Measurements from ENCODE around the gene VPS13D. TPM values are rescaled to one million over a fixed set of nuclear protein-coding genes. Genes with fewer than 3 reads are reported as not detected.
A peak's percentile ranks its signal among the peaks of the same experiment; 100 is the strongest.

Gene VPS13D
- total and polyA plus RNA-seq, 10 of the 15 experiments (the other 5 are each of a cell fraction or from before 2014, with no cell fraction given), result 1.4 to 16.9 (median 8.5) TPM

- TF ChIP-seq ZNF207 (IDR thresholded peaks at IDR 0.05; ENCODE audit: borderline replicate concordance) (no peak), KLF5 (IDR thresholded peaks at IDR 0.05; ENCODE audit: partially characterized antibody) (peak; percentile 16), TAF1 (IDR thresholded peaks at IDR 0.05; ENCODE audit: borderline replicate concordance, low read depth, low read length) (no peak), CHD4 (IDR thresholded peaks at IDR 0.05) (no peak), FOXK2 (IDR thresholded peaks at IDR 0.05) (no peak), RUNX3 (IDR thresholded peaks at IDR 0.05; ENCODE audit: low read length) (peak; percentile 93), EZH2 (IDR thresholded peaks at IDR 0.05; ENCODE audit: borderline replicate concordance, control insufficient read depth, low read depth, low read length) (no peak), ZBTB40 (IDR thresholded peaks at IDR 0.05; ENCODE audit: borderline replicate concordance) (no peak), RB1 (IDR thresholded peaks at IDR 0.05; ENCODE audit: borderline replicate concordance) (no peak), YBX1 (IDR thresholded peaks at IDR 0.05) (no peak), BCL11A (IDR thresholded peaks at IDR 0.05; ENCODE audit: low read depth, low read length) (peak; percentile 95), WRNIP1 (IDR thresholded peaks at IDR 0.05; ENCODE audit: borderline replicate concordance, low read depth, low read length) (no peak), MEF2A (IDR thresholded peaks at IDR 0.05; ENCODE audit: insufficient read depth, low read depth, low read length) (0 out of 2 replicates have a peak, but pooled peaks have one; percentile 33), IKZF2 (IDR thresholded peaks at IDR 0.05) (peak; percentile 81 to 86), POLR2AphosphoS5 (IDR thresholded peaks at IDR 0.05; ENCODE audit: low read length) (no peak), ZSCAN29 (IDR thresholded peaks at IDR 0.05) (no peak)
- TF ChIP-seq, protein P1, sequence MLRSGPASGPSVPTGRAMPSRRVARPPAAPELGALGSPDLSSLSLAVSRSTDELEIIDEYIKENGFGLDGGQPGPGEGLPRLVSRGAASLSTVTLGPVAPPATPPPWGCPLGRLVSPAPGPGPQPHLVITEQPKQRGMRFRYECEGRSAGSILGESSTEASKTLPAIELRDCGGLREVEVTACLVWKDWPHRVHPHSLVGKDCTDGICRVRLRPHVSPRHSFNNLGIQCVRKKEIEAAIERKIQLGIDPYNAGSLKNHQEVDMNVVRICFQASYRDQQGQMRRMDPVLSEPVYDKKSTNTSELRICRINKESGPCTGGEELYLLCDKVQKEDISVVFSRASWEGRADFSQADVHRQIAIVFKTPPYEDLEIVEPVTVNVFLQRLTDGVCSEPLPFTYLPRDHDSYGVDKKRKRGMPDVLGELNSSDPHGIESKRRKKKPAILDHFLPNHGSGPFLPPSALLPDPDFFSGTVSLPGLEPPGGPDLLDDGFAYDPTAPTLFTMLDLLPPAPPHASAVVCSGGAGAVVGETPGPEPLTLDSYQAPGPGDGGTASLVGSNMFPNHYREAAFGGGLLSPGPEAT (IDR thresholded peaks at IDR 0.05; ENCODE audit: low read depth), result peak; percentile 56; the same call in 1 of the 2 replicates
- TF ChIP-seq, protein P2, sequence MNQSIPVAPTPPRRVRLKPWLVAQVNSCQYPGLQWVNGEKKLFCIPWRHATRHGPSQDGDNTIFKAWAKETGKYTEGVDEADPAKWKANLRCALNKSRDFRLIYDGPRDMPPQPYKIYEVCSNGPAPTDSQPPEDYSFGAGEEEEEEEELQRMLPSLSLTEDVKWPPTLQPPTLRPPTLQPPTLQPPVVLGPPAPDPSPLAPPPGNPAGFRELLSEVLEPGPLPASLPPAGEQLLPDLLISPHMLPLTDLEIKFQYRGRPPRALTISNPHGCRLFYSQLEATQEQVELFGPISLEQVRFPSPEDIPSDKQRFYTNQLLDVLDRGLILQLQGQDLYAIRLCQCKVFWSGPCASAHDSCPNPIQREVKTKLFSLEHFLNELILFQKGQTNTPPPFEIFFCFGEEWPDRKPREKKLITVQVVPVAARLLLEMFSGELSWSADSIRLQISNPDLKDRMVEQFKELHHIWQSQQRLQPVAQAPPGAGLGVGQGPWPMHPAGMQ (IDR thresholded peaks at IDR 0.05; ENCODE audit: borderline replicate concordance), result no peak
- TF ChIP-seq, protein P3, sequence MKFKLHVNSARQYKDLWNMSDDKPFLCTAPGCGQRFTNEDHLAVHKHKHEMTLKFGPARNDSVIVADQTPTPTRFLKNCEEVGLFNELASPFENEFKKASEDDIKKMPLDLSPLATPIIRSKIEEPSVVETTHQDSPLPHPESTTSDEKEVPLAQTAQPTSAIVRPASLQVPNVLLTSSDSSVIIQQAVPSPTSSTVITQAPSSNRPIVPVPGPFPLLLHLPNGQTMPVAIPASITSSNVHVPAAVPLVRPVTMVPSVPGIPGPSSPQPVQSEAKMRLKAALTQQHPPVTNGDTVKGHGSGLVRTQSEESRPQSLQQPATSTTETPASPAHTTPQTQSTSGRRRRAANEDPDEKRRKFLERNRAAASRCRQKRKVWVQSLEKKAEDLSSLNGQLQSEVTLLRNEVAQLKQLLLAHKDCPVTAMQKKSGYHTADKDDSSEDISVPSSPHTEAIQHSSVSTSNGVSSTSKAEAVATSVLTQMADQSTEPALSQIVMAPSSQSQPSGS (IDR thresholded peaks at IDR 0.05; ENCODE audit: low read length), result peak; percentile 57
- TF ChIP-seq, protein P4, sequence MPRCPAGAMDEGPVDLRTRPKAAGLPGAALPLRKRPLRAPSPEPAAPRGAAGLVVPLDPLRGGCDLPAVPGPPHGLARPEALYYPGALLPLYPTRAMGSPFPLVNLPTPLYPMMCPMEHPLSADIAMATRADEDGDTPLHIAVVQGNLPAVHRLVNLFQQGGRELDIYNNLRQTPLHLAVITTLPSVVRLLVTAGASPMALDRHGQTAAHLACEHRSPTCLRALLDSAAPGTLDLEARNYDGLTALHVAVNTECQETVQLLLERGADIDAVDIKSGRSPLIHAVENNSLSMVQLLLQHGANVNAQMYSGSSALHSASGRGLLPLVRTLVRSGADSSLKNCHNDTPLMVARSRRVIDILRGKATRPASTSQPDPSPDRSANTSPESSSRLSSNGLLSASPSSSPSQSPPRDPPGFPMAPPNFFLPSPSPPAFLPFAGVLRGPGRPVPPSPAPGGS (IDR thresholded peaks at IDR 0.05; ENCODE audit: borderline replicate concordance, insufficient read depth, low read depth, low read length, poor library complexity, severe bottlenecking), result peak; percentile 26
Observed at GRCh38 chr1:12438349-12438924, 208.6 kb downstream of the VPS13D start (continued).
